Sigmoid colon (tissue), 3 donors: ENCODE measurements around the gene ADIPOR1.

Experiments
- CTCF ChIP-seq, 4 experiments: fragments of 450-650 bp in 3 of 4; fragments of 200-600 bp in 1 of 4; IDR thresholded peaks; one replicate each; pipeline ENCODE4 v1.5.1; 2016 to 2019; ENCODE audit warnings: antibody characterized with exemption in 4 of 4, mild to moderate bottlenecking in 3 of 4, moderate library complexity in 2 of 4
- POLR2A ChIP-seq, 2 donors: fragments of 450-650 bp; IDR thresholded peaks; one replicate each; pipeline ENCODE4 v1.6.1; 2016; ENCODE audit warnings: antibody characterized with exemption in 2 of 2, mild to moderate bottlenecking in 2 of 2, moderate library complexity in 2 of 2

- no peak for TF ChIP-seq POLR2A (IDR thresholded peaks at IDR 0.05)
- no peak for TF ChIP-seq CTCF (IDR thresholded peaks at IDR 0.05)
Observed at GRCh38 chr1:202982715-202983430, 24.8 kb upstream of the ADIPOR1 start.
